K562 (cell line): ENCODE results near the gene TTC16. TPM values are rescaled to one million over a fixed set of nuclear protein-coding genes. Genes with fewer than 3 reads are reported as not detected.
A peak's percentile ranks its signal among the peaks of the same experiment; 100 is the strongest.

Experiments
- BACH1 ChIP-seq: fragments of 200-800 bp; sonication (Bioruptor generic); IDR thresholded peaks from 2 replicates; pipeline ENCODE4 v1.6.1; 2016; ENCODE audit warnings: missing genetic modification characterization, missing compliant biosample characterization
- ETS2 ChIP-seq: IDR thresholded peaks from 2 replicates; pipeline ENCODE4 v1.6.1; 2016; ENCODE audit warnings: borderline replicate concordance, missing genetic modification characterization, mild to moderate bottlenecking, moderate library complexity, missing compliant biosample characterization; ENCODE audit not compliant: poor library complexity, severe bottlenecking
- FOXP1 ChIP-seq: sonication (generic); formaldehyde crosslinking; IDR thresholded peaks from 2 replicates; pipeline ENCODE4 v1.8.0; 2022; ENCODE audit warnings: mild to moderate bottlenecking, missing genetic modification reagents
- GABPA ChIP-seq: fragments of 200-800 bp; sonication (Bioruptor generic); conservative IDR thresholded peaks from 2 replicates; pipeline ENCODE4 v1.6.1; 2016; ENCODE audit warnings: low read depth, missing genetic modification characterization, missing compliant biosample characterization
- MAFG ChIP-seq: fragments of 450-650 bp; conservative IDR thresholded peaks from 2 replicates; pipeline ENCODE4 v1.6.1; 2016; ENCODE audit warnings: missing genetic modification characterization, missing compliant biosample characterization
- NFIC ChIP-seq: fragments of 450-650 bp; IDR thresholded peaks from 2 replicates; pipeline ENCODE4 v1.6.1; 2017; ENCODE audit warnings: mild to moderate bottlenecking, inconsistent platforms
- PTTG1 ChIP-seq: fragments of 450-650 bp; IDR thresholded peaks from 2 replicates; pipeline ENCODE4 v1.6.1; 2016; ENCODE audit warnings: low read depth, mild to moderate bottlenecking, missing genetic modification characterization, missing compliant biosample characterization
- TCFL5 ChIP-seq: fragments of 250-450 bp; sonication (Bioruptor Pico); conservative IDR thresholded peaks from 2 replicates; pipeline ENCODE4 v1.6.1; 2021; ENCODE audit warnings: mild to moderate bottlenecking, moderate library complexity, matching md5 sums
- ZNF140 ChIP-seq: fragments of 250-450 bp; sonication (Bioruptor Pico); IDR thresholded peaks from 2 replicates; pipeline ENCODE4 v1.8.0; 2021; ENCODE audit warnings: moderate library complexity, mild to moderate bottlenecking, inconsistent platforms
- ZNF146 ChIP-seq: IDR thresholded peaks from one replicate; pipeline ENCODE4 v1.6.1; 2018; ENCODE audit warnings: missing compliant biosample characterization; ENCODE audit not compliant: unreplicated experiment
- ZNF444 ChIP-seq: fragments of 250-450 bp; sonication (Bioruptor Pico); IDR thresholded peaks from 2 replicates; pipeline ENCODE4 v1.4.0; 2020; ENCODE audit warnings: mild to moderate bottlenecking, moderate library complexity
- ZNF57 ChIP-seq: fragments of 450-650 bp; formaldehyde crosslinking; IDR thresholded peaks from 2 replicates; pipeline ENCODE4 v1.4.0; 2020; ENCODE audit warnings: mild to moderate bottlenecking, moderate library complexity
- ZNF76 ChIP-seq: fragments of 250-450 bp; sonication (Bioruptor Pico); IDR thresholded peaks from 2 replicates; pipeline ENCODE4 v1.4.0; 2020; ENCODE audit warnings: mild to moderate bottlenecking, moderate library complexity, borderline replicate concordance
- polyA plus RNA-seq, 8 experiments: library from polyadenylated mRNA; depleted of rRNA in 4 of 8; stranded (reverse) in 5 of 8; unstranded in 3 of 8; fragments of >200 nt; fragmentation: Nextera tagmentation in 2 of 8; fragmentation: Illumina TruSeq in 1 of 8; extraction: Ambion mirVana in 2 of 8; extraction: Trizol in 1 of 8; gene quantifications; 2 replicates each; pipeline versions ENCODE4 v1.2.1 to v1.2.3, GENCODE V29; 2011 to 2014; ENCODE audit warnings: inconsistent platforms in 1 of 8, missing spikeins in 1 of 8
- total RNA-seq, 7 experiments: library from RNA; depleted of rRNA in 6 of 7; stranded (reverse); fragments of >200 nt in 6 of 7; fragmentation: Illumina TruSeq in 2 of 7; extraction: Trizol in 2 of 7; gene quantifications; 2 replicates each; pipeline versions ENCODE4 v1.2.1 to v1.2.3, GENCODE V29; 2011 to 2021; ENCODE audit warnings: low replicate concordance in 1 of 7
- TF ChIP-seq, protein P1 (sequence below): sonication (generic); formaldehyde crosslinking; IDR thresholded peaks from 2 replicates; pipeline ENCODE4 v1.5.0; 2020; ENCODE audit warnings: missing genetic modification reagents
- TF ChIP-seq, protein P2 (sequence below): fragments of 450-650 bp; IDR thresholded peaks from 2 replicates; pipeline ENCODE4 v1.6.1; 2016; ENCODE audit warnings: low read depth
- TF ChIP-seq, protein P3 (sequence below): sonication (generic); formaldehyde crosslinking; IDR thresholded peaks from 2 replicates; pipeline ENCODE4 v1.8.0; 2022; ENCODE audit warnings: missing genetic modification reagents, mild to moderate bottlenecking, borderline replicate concordance
- TF ChIP-seq, protein P4 (sequence below): sonication (generic); formaldehyde crosslinking; IDR thresholded peaks from 2 replicates; pipeline ENCODE4 v1.8.1; 2023; ENCODE audit warnings: mild to moderate bottlenecking, missing genetic modification reagents, moderate library complexity

Gene TTC16
- total and polyA plus RNA-seq, 9 of the 15 experiments (the other 6 are each of a cell fraction or from before 2014, with no cell fraction given), result 0.11 TPM; not detected in 8

DNA sequence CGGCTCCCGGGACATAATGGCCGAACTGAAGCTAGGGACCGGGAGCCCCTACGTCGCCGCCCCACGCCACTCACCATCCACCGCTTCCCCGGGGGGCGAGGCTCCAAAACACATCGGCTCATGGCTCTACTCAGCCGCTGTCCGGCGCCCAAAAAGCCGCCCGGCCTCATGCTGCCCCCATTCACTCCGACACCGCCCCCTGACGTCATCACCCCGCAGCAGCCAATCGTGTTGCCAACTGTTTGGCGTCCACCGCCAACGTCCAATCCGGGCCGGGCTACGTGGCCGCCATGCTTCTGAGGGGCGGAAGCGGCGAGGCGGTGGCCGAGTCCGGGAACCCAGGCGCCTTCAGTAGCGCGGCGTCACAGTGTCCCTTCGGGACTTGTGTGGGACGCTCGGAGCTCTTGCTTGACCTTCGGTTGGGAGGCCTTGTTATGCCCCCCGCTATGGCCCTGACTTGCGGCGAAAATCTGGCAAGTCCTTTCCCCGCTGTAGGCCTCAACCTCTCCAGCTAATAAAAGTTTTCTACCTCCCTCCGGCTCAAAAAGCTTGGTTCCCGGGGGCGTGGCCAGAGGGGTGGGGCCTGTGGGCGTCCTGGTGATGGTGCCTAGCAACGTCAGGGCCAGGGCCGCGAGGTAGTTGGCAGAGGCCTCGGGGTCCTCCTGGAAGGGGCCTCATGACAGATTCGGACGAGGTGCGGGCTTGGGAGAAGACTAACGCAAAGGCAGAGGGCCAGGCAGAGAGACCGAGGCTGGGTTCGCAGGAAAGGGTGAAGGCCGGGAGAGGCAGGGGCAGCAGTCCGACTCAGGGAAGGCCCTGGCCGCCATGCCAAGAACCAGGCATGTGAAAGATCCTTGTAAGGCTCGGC, at the start of gene TTC16, which contains the start of gene PTRH1 (continued):
- no peak for TF ChIP-seq PTTG1 (tag)
- TF ChIP-seq, protein P1, sequence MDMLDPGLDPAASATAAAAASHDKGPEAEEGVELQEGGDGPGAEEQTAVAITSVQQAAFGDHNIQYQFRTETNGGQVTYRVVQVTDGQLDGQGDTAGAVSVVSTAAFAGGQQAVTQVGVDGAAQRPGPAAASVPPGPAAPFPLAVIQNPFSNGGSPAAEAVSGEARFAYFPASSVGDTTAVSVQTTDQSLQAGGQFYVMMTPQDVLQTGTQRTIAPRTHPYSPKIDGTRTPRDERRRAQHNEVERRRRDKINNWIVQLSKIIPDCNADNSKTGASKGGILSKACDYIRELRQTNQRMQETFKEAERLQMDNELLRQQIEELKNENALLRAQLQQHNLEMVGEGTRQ (CRISPR knock-in tag), result no peak
- peak; percentile 89 for TF ChIP-seq GABPA (tag)
- TF ChIP-seq NFIC, result no peak
- no peak for TF ChIP-seq ZNF146 (CRISPR knock-in tag)
- TF ChIP-seq ZNF76 (CRISPR knock-in tag), result no peak
- TF ChIP-seq, protein P2, sequence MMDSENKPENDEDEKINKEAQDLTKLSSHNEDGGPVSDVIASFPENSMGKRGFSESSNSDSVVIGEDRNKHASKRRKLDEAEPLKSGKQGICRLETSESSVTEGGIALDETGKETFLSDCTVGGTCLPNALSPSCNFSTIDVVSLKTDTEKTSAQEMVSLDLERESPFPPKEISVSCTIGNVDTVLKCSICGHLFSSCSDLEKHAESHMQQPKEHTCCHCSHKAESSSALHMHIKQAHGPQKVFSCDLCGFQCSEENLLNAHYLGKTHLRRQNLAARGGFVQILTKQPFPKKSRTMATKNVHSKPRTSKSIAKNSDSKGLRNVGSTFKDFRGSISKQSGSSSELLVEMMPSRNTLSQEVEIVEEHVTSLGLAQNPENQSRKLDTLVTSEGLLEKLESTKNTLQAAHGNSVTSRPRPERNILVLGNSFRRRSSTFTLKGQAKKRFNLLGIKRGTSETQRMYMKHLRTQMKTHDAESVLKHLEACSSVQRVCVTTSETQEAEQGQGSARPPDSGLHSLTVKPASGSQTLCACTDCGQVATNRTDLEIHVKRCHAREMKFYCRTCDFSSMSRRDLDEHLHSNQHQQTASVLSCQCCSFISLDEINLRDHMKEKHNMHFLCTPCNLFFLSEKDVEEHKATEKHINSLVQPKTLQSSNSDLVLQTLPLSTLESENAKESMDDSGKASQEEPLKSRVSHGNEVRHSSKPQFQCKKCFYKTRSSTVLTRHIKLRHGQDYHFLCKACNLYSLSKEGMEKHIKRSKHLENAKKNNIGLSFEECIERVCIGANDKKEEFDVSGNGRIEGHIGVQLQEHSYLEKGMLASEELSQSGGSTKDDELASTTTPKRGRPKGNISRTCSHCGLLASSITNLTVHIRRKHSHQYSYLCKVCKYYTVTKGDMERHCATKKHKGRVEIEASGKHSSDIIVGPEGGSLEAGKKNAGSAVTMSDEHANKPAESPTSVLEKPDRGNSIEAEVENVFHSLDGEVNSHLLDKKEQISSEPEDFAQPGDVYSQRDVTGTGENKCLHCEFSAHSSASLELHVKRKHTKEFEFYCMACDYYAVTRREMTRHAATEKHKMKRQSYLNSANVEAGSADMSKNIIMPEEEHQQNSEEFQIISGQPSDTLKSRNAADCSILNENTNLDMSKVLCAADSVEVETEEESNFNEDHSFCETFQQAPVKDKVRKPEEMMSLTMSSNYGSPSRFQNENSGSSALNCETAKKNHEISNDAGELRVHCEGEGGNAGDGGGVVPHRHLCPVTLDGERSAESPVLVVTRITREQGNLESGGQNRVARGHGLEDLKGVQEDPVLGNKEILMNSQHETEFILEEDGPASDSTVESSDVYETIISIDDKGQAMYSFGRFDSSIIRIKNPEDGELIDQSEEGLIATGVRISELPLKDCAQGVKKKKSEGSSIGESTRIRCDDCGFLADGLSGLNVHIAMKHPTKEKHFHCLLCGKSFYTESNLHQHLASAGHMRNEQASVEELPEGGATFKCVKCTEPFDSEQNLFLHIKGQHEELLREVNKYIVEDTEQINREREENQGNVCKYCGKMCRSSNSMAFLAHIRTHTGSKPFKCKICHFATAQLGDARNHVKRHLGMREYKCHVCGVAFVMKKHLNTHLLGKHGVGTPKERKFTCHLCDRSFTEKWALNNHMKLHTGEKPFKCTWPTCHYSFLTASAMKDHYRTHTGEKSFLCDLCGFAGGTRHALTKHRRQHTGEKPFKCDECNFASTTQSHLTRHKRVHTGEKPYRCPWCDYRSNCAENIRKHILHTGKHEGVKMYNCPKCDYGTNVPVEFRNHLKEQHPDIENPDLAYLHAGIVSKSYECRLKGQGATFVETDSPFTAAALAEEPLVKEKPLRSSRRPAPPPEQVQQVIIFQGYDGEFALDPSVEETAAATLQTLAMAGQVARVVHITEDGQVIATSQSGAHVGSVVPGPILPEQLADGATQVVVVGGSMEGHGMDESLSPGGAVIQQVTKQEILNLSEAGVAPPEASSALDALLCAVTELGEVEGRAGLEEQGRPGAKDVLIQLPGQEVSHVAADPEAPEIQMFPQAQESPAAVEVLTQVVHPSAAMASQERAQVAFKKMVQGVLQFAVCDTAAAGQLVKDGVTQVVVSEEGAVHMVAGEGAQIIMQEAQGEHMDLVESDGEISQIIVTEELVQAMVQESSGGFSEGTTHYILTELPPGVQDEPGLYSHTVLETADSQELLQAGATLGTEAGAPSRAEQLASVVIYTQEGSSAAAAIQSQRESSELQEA, result no peak
- no peak for TF ChIP-seq ZNF57 (CRISPR knock-in tag)
- TF ChIP-seq BACH1 (tag), result no peak
- no peak for TF ChIP-seq ETS2 (tag)
- TF ChIP-seq FOXP1 (CRISPR knock-in tag), result no peak
- TF ChIP-seq TCFL5 (CRISPR knock-in tag), result no peak
- TF ChIP-seq, protein P3, sequence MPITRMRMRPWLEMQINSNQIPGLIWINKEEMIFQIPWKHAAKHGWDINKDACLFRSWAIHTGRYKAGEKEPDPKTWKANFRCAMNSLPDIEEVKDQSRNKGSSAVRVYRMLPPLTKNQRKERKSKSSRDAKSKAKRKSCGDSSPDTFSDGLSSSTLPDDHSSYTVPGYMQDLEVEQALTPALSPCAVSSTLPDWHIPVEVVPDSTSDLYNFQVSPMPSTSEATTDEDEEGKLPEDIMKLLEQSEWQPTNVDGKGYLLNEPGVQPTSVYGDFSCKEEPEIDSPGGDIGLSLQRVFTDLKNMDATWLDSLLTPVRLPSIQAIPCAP, result no peak
- no peak for TF ChIP-seq ZNF140 (CRISPR knock-in tag)
- no peak for TF ChIP-seq MAFG (tag)
- TF ChIP-seq, protein P4, sequence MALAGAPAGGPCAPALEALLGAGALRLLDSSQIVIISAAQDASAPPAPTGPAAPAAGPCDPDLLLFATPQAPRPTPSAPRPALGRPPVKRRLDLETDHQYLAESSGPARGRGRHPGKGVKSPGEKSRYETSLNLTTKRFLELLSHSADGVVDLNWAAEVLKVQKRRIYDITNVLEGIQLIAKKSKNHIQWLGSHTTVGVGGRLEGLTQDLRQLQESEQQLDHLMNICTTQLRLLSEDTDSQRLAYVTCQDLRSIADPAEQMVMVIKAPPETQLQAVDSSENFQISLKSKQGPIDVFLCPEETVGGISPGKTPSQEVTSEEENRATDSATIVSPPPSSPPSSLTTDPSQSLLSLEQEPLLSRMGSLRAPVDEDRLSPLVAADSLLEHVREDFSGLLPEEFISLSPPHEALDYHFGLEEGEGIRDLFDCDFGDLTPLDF, result no peak
- no peak for TF ChIP-seq ZNF444 (CRISPR knock-in tag)
